DND-41 (cell line): ENCODE measurements around the gene EPN2.

Experiments used
- ATAC-seq: fragments of 200-7000 bp; cut with Tn5 transposase; 3 replicates; pipeline ENCODE4 v1.9.1; 2021; ENCODE audit warnings: low read depth; ENCODE audit not compliant: insufficient read depth
- DNase-seq: peaks from one replicate; pipeline ENCODE4 v3.0.0-alpha.2; 2020
- H2AFZ ChIP-seq: 2 replicates; pipeline ENCODE4 v1.6.0; 2012; ENCODE audit warnings: low read depth, low read length
- H3K27ac ChIP-seq: 2 replicates; pipeline ENCODE4 v1.5.1; 2012; ENCODE audit warnings: low read length, inconsistent platforms
- H3K27me3 ChIP-seq: fragments of 200-600 bp; sonication (generic); 2 replicates; pipeline ENCODE4 v1.6.0; 2012; ENCODE audit warnings: low read length, mild to moderate bottlenecking, inconsistent platforms; ENCODE audit not compliant: insufficient read depth, poor library complexity
- H3K36me3 ChIP-seq: 2 replicates; pipeline ENCODE4 v1.5.1; 2012; ENCODE audit warnings: low read length, inconsistent platforms; ENCODE audit not compliant: insufficient read depth
- H3K4me1 ChIP-seq: 2 replicates; pipeline ENCODE4 v1.5.1; 2012; ENCODE audit warnings: mild to moderate bottlenecking, low read length; ENCODE audit not compliant: insufficient read depth
- H3K4me2 ChIP-seq: 2 replicates; pipeline ENCODE4 v1.6.0; 2012; ENCODE audit warnings: mild to moderate bottlenecking, moderate library complexity, low read length, inconsistent platforms; ENCODE audit not compliant: insufficient read depth
- H3K4me3 ChIP-seq, 2 experiments: fragments of 200-600 bp in 1 of 2; shearing (Covaris generic) in 1 of 2; 2 replicates each; pipeline ENCODE4 v1.5.1; 2012 to 2016; ENCODE audit warnings: inconsistent platforms in 2 of 2, low read length in 2 of 2, mild to moderate bottlenecking in 2 of 2, low read depth in 1 of 2, moderate library complexity in 1 of 2
- H3K79me2 ChIP-seq: 2 replicates; pipeline ENCODE4 v1.6.0; 2012; ENCODE audit warnings: low read length, inconsistent platforms; ENCODE audit not compliant: insufficient read depth
- H3K9ac ChIP-seq: 2 replicates; pipeline ENCODE4 v1.6.0; 2012; ENCODE audit warnings: low read depth, mild to moderate bottlenecking, inconsistent platforms, low read length, moderate library complexity
- H3K9me3 ChIP-seq: 2 replicates; pipeline ENCODE4 v1.5.1; 2012; ENCODE audit warnings: low read length, moderate library complexity, mild to moderate bottlenecking, inconsistent platforms; ENCODE audit not compliant: insufficient read depth, severe bottlenecking
- H4K20me1 ChIP-seq: 2 replicates; pipeline ENCODE4 v1.6.0; 2012; ENCODE audit warnings: low read length; ENCODE audit not compliant: insufficient read depth
- CTCF ChIP-seq: IDR thresholded peaks from 2 replicates; pipeline ENCODE4 v1.5.1; 2012; ENCODE audit warnings: borderline replicate concordance, low read length, moderate library complexity, mild to moderate bottlenecking; ENCODE audit not compliant: poor library complexity, severe bottlenecking; ENCODE audit errors: extremely low read depth
- EZH2 ChIP-seq: IDR thresholded peaks from 3 replicates; pipeline ENCODE4 v1.6.1; 2012; ENCODE audit warnings: borderline replicate concordance, low read depth, mild to moderate bottlenecking, moderate library complexity, low read length, inconsistent platforms; ENCODE audit not compliant: severe bottlenecking

The EPN2 gene

GRCh38 chr17:19320876-19321275 lies 83.7 kb downstream of the EPN2 start:
- no peak overlapping the region for H3K4me2 ChIP-seq
- ATAC-seq (no peak), DNase-seq (no peak)
- H3K27me3 ChIP-seq, result peaks cover 26% of the 10 kb centered on the region
- no peaks in the 10 kb centered on the region for H3K79me2 ChIP-seq
- no peak overlapping the region for H3K9ac ChIP-seq
- H3K4me1 ChIP-seq, result no peaks in the 10 kb centered on the region
- H4K20me1 ChIP-seq, result peaks cover 29% of the 10 kb centered on the region
- no peak overlapping the region for H3K4me3 ChIP-seq
- H2AFZ ChIP-seq, result no peak overlapping the region
- no peaks in the 10 kb centered on the region for H3K36me3 ChIP-seq
- no peak overlapping the region for H3K27ac ChIP-seq
- peaks cover 2% of the 10 kb centered on the region for H3K9me3 ChIP-seq
- TF ChIP-seq EZH2 (no peak), CTCF (no peak)

GRCh38 chr17:19321481-19322128 lies 84.4 kb downstream of the EPN2 start:
- no peaks in the 10 kb centered on the region for H3K36me3 ChIP-seq
- H3K27me3 ChIP-seq, result peaks cover 25% of the 10 kb centered on the region
- TF ChIP-seq EZH2, result no peak
- peak; percentile 29 for TF ChIP-seq CTCF
- H3K4me1 ChIP-seq, result no peaks in the 10 kb centered on the region
- H3K4me2 ChIP-seq, result no peak overlapping the region
- no peaks in the 10 kb centered on the region for H3K79me2 ChIP-seq
- H3K4me3 ChIP-seq, result no peak overlapping the region
- no peak overlapping the region for H2AFZ ChIP-seq
- ATAC-seq (no peak), DNase-seq (no peak)
- H3K9ac ChIP-seq, result no peak overlapping the region
- H4K20me1 ChIP-seq, result peaks cover 29% of the 10 kb centered on the region
- H3K9me3 ChIP-seq, result peaks cover 2% of the 10 kb centered on the region
- H3K27ac ChIP-seq, result no peak overlapping the region

- TF ChIP-seq CTCF (no peak), EZH2 (no peak)
- Histone ChIP-seq H3K9ac (no peak overlapping the region), H3K9me3 (peaks cover 2% of the 10 kb centered on the region), H3K4me2 (no peak overlapping the region), H2AFZ (no peak overlapping the region), H3K79me2 (no peaks in the 10 kb centered on the region), H3K27ac (no peak overlapping the region), H3K4me3 (no peak overlapping the region), H4K20me1 (peaks cover 27% of the 10 kb centered on the region), H3K36me3 (no peaks in the 10 kb centered on the region), H3K27me3 (peaks cover 20% of the 10 kb centered on the region), H3K4me1 (no peaks in the 10 kb centered on the region)
- DNase-seq (no peak), ATAC-seq (no peak)
Measured at GRCh38 chr17:19322129-19322505, 85.0 kb downstream of the EPN2 start.
